ENCODE results near the gene UQCRH. TPM values are rescaled to one million over a fixed set of nuclear protein-coding genes. Genes with fewer than 3 reads are reported as not detected.

Gene UQCRH
- total and polyA plus RNA-seq, 2 of the 13 experiments (the other 11 are each of a cell fraction or from before 2014, with no cell fraction given): 548 to 556 TPM

GRCh38 chr1:46333300-46334029 is 30.0 kb downstream of the UQCRH start (continued):
- TF ChIP-seq, protein P1, sequence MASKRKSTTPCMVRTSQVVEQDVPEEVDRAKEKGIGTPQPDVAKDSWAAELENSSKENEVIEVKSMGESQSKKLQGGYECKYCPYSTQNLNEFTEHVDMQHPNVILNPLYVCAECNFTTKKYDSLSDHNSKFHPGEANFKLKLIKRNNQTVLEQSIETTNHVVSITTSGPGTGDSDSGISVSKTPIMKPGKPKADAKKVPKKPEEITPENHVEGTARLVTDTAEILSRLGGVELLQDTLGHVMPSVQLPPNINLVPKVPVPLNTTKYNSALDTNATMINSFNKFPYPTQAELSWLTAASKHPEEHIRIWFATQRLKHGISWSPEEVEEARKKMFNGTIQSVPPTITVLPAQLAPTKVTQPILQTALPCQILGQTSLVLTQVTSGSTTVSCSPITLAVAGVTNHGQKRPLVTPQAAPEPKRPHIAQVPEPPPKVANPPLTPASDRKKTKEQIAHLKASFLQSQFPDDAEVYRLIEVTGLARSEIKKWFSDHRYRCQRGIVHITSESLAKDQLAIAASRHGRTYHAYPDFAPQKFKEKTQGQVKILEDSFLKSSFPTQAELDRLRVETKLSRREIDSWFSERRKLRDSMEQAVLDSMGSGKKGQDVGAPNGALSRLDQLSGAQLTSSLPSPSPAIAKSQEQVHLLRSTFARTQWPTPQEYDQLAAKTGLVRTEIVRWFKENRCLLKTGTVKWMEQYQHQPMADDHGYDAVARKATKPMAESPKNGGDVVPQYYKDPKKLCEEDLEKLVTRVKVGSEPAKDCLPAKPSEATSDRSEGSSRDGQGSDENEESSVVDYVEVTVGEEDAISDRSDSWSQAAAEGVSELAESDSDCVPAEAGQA (IDR thresholded peaks at IDR 0.05; ENCODE audit: low read depth): no peak
- TF ChIP-seq, protein P1 (CRISPR knock-in tag; IDR thresholded peaks at IDR 0.05; ENCODE audit: borderline replicate concordance): no peak
- no peak for TF ChIP-seq ZNF335 (CRISPR knock-in tag; IDR thresholded peaks at IDR 0.05)
- TF ChIP-seq XBP1 (CRISPR knock-in tag; IDR thresholded peaks at IDR 0.05): no peak
- no peak for TF ChIP-seq ZSCAN21 (CRISPR knock-in tag; IDR thresholded peaks at IDR 0.05; ENCODE audit: borderline replicate concordance)
- no peak for TF ChIP-seq FOXK2 (IDR thresholded peaks at IDR 0.05)
- TF ChIP-seq EP300 (IDR thresholded peaks at IDR 0.05; ENCODE audit: low read depth in 2 of 2, low read length in 2 of 2): no peak
- TF ChIP-seq EP300 (CRISPR knock-in tag; IDR thresholded peaks at IDR 0.05; ENCODE audit: borderline replicate concordance): no peak
- no peak for TF ChIP-seq ZNF124 (CRISPR knock-in tag; IDR thresholded peaks at IDR 0.05)
- no peak for TF ChIP-seq ZNF75D (CRISPR knock-in tag; IDR thresholded peaks at IDR 0.05; ENCODE audit: borderline replicate concordance)
- no peak for TF ChIP-seq ZFP36 (IDR thresholded peaks at IDR 0.05; ENCODE audit: borderline replicate concordance, low read depth, low read length, partially characterized antibody)
- no peak for TF ChIP-seq ZNF430 (CRISPR knock-in tag; IDR thresholded peaks at IDR 0.05)
- no peak for TF ChIP-seq ISX (CRISPR knock-in tag; conservative IDR thresholded peaks at IDR 0.05)
- no peak for TF ChIP-seq SRF (IDR thresholded peaks at IDR 0.05; ENCODE audit: low read depth, low read length)
- no peak for TF ChIP-seq ZNF768 (CRISPR knock-in tag; IDR thresholded peaks at IDR 0.05)
- TF ChIP-seq, protein P2, sequence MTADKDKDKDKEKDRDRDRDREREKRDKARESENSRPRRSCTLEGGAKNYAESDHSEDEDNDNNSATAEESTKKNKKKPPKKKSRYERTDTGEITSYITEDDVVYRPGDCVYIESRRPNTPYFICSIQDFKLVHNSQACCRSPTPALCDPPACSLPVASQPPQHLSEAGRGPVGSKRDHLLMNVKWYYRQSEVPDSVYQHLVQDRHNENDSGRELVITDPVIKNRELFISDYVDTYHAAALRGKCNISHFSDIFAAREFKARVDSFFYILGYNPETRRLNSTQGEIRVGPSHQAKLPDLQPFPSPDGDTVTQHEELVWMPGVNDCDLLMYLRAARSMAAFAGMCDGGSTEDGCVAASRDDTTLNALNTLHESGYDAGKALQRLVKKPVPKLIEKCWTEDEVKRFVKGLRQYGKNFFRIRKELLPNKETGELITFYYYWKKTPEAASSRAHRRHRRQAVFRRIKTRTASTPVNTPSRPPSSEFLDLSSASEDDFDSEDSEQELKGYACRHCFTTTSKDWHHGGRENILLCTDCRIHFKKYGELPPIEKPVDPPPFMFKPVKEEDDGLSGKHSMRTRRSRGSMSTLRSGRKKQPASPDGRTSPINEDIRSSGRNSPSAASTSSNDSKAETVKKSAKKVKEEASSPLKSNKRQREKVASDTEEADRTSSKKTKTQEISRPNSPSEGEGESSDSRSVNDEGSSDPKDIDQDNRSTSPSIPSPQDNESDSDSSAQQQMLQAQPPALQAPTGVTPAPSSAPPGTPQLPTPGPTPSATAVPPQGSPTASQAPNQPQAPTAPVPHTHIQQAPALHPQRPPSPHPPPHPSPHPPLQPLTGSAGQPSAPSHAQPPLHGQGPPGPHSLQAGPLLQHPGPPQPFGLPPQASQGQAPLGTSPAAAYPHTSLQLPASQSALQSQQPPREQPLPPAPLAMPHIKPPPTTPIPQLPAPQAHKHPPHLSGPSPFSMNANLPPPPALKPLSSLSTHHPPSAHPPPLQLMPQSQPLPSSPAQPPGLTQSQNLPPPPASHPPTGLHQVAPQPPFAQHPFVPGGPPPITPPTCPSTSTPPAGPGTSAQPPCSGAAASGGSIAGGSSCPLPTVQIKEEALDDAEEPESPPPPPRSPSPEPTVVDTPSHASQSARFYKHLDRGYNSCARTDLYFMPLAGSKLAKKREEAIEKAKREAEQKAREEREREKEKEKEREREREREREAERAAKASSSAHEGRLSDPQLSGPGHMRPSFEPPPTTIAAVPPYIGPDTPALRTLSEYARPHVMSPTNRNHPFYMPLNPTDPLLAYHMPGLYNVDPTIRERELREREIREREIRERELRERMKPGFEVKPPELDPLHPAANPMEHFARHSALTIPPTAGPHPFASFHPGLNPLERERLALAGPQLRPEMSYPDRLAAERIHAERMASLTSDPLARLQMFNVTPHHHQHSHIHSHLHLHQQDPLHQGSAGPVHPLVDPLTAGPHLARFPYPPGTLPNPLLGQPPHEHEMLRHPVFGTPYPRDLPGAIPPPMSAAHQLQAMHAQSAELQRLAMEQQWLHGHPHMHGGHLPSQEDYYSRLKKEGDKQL (CRISPR knock-in tag; IDR thresholded peaks at IDR 0.05; ENCODE audit: low read depth): no peak
- TF ChIP-seq TBX3 (IDR thresholded peaks at IDR 0.05; ENCODE audit: borderline replicate concordance): no peak
- TF ChIP-seq TRIM24 (CRISPR knock-in tag; IDR thresholded peaks at IDR 0.05): no peak
- no peak for TF ChIP-seq SETDB1 (CRISPR knock-in tag; IDR thresholded peaks at IDR 0.05; ENCODE audit: borderline replicate concordance)

All from HepG2 (cell line).